Endothelial cell (in vitro differentiated cells): ENCODE results near the gene COX5A. TPM values are rescaled to one million over a fixed set of nuclear protein-coding genes. Genes with fewer than 3 reads are reported as not detected.

Source experiments
- DNase-seq: peaks from one replicate; pipeline ENCODE4 v3.0.0; 2021; ENCODE audit warnings: low spot score
- H3K27ac Mint-ChIP-seq: one replicate; pipeline ENCODE4 v1.8.0; 2021; ENCODE audit warnings: mixed read lengths, inconsistent platforms; ENCODE audit not compliant: unreplicated experiment
- H3K27me3 Mint-ChIP-seq: one replicate; pipeline ENCODE4 v1.8.0; 2021; ENCODE audit warnings: mild to moderate bottlenecking, moderate library complexity, mixed read lengths, inconsistent platforms; ENCODE audit not compliant: unreplicated experiment
- H3K36me3 Mint-ChIP-seq: one replicate; pipeline ENCODE4 v1.8.0; 2021; ENCODE audit warnings: mild to moderate bottlenecking, low read depth, mixed read lengths, inconsistent platforms; ENCODE audit not compliant: unreplicated experiment
- H3K4me1 Mint-ChIP-seq: one replicate; pipeline ENCODE4 v1.8.0; 2021; ENCODE audit warnings: mild to moderate bottlenecking, mixed read lengths, inconsistent platforms; ENCODE audit not compliant: unreplicated experiment
- H3K4me3 Mint-ChIP-seq: one replicate; pipeline ENCODE4 v1.8.0; 2021; ENCODE audit warnings: mild to moderate bottlenecking, mixed read lengths, inconsistent platforms; ENCODE audit not compliant: unreplicated experiment
- H3K9me3 Mint-ChIP-seq: one replicate; pipeline ENCODE4 v1.8.0; 2021; ENCODE audit warnings: mixed read lengths, inconsistent platforms; ENCODE audit not compliant: unreplicated experiment
- CTCF ChIP-seq: fragments of 200-600 bp; sonication (generic); IDR thresholded peaks from one replicate; pipeline ENCODE4 v1.5.0; 2021; ENCODE audit warnings: antibody characterized with exemption; ENCODE audit not compliant: unreplicated experiment
- total RNA-seq: library from RNA; stranded (reverse); fragmentation: NEBNext Ultra II Directional; extraction: Animal tissue kit (Norgen Biotek cat#: 25700); gene quantifications from one replicate; pipeline ENCODE4 v1.2.1, GENCODE V29; 2021; ENCODE audit not compliant: unreplicated experiment

COX5A gene
- total RNA-seq, 1 donor from 2014 or later = 182 TPM

GRCh38 chr15:74904190-74904805 is 33.6 kb downstream of the COX5A start:
- Mint-ChIP-seq H3K27me3 (peaks cover 7% of the 10 kb centered on the region), H3K4me1 (peaks cover 26% of the 10 kb centered on the region), H3K9me3 (no peaks in the 10 kb centered on the region), H3K27ac (no peak overlapping the region), H3K36me3 (peaks cover 38% of the 10 kb centered on the region), H3K4me3 (peak overlapping the region; percentile 83)
- no peak for DNase-seq
- TF ChIP-seq CTCF = no peak

GRCh38 chr15:74903676-74904075 is 34.2 kb downstream of the COX5A start:
- no peak for TF ChIP-seq CTCF
- peak overlapping the region; percentile 79 for H3K4me3 Mint-ChIP-seq
- H3K9me3 Mint-ChIP-seq = no peaks in the 10 kb centered on the region
- H3K27me3 Mint-ChIP-seq = peaks cover 5% of the 10 kb centered on the region
- peaks cover 26% of the 10 kb centered on the region for H3K4me1 Mint-ChIP-seq
- peaks cover 38% of the 10 kb centered on the region for H3K36me3 Mint-ChIP-seq
- no peak overlapping the region for H3K27ac Mint-ChIP-seq
- DNase-seq = no peak

GRCh38 chr15:74902295-74903075 is 35.4 kb downstream of the COX5A start:
- peaks cover 41% of the 10 kb centered on the region for H3K36me3 Mint-ChIP-seq
- peaks cover 25% of the 10 kb centered on the region for H3K4me1 Mint-ChIP-seq

GRCh38 chr15:74901612-74902063 is 36.2 kb downstream of the COX5A start:
- peaks cover 41% of the 10 kb centered on the region for H3K36me3 Mint-ChIP-seq
- DNase-seq = peak; percentile 47

More at GRCh38 chr15:74902295-74903075, 35.4 kb downstream of the COX5A start:
- Mint-ChIP-seq H3K4me3 (peak overlapping the region; percentile 15), H3K27ac (no peak overlapping the region), H3K27me3 (peaks cover 5% of the 10 kb centered on the region), H3K9me3 (no peaks in the 10 kb centered on the region)
- no peak for DNase-seq
- TF ChIP-seq CTCF = no peak

More at GRCh38 chr15:74901612-74902063, 36.2 kb downstream of the COX5A start:
- Mint-ChIP-seq H3K9me3 (no peaks in the 10 kb centered on the region), H3K4me1 (peaks cover 19% of the 10 kb centered on the region), H3K27me3 (peaks cover 1% of the 10 kb centered on the region), H3K27ac (no peak overlapping the region), H3K4me3 (no peak overlapping the region)
- peak; percentile 90 for TF ChIP-seq CTCF
